ENCODE results near the gene PCYOX1L.
A peak's percentile ranks its signal among the peaks of the same experiment; 100 is the strongest.

Gene PCYOX1L

GRCh38 chr5:149337736-149338135, 20.1 kb upstream of the PCYOX1L start:
- DNase-seq (ENCODE audit: low read depth): no peak

GRCh38 chr5:149338364-149338763, 19.5 kb upstream of the PCYOX1L start:
- DNase-seq (ENCODE audit: low read depth): no peak

GRCh38 chr5:149340920-149341319, 16.9 kb upstream of the PCYOX1L start:
- DNase-seq (ENCODE audit: low read depth): no peak

GRCh38 chr5:149341876-149342275, 16.0 kb upstream of the PCYOX1L start:
- DNase-seq (ENCODE audit: low read depth): no peak

GRCh38 chr5:149344151-149344550, 13.7 kb upstream of the PCYOX1L start:
- DNase-seq (ENCODE audit: low read depth): no peak

- peak; percentile 73 for DNase-seq (ENCODE audit: low read depth)
Measured at GRCh38 chr5:149345147-149345891, 12.5 kb upstream of the PCYOX1L start, which contains the start of gene GRPEL2. GRPEL2 (plus strand) TSS chr5:149345499; CDS start chr5:149345540, 41 bp downstream.

- DNase-seq (ENCODE audit: low read depth): no peak
Measured at GRCh38 chr5:149345892-149346222, 12.0 kb upstream of the PCYOX1L start.

GRCh38 chr5:149348518-149348917, 9.3 kb upstream of the PCYOX1L start:
- no peak for DNase-seq (ENCODE audit: low read depth)

- DNase-seq (ENCODE audit: low read depth): no peak
Measured at GRCh38 chr5:149349382-149349781, 8.5 kb upstream of the PCYOX1L start.

GRCh38 chr5:149352169-149352568, 5.7 kb upstream of the PCYOX1L start:
- no peak for DNase-seq (ENCODE audit: low read depth)

- DNase-seq (ENCODE audit: low read depth): no peak
Measured at GRCh38 chr5:149353911-149354310, 3.9 kb upstream of the PCYOX1L start.

- no peak for DNase-seq (ENCODE audit: low read depth)
Measured at GRCh38 chr5:149355688-149356087, 2.2 kb upstream of the PCYOX1L start.

GRCh38 chr5:149356391-149356790, 1.5 kb upstream of the PCYOX1L start:
- DNase-seq (ENCODE audit: low read depth): no peak

GRCh38 chr5:149358294-149358651, 427 bp downstream of the PCYOX1L start:
- DNase-seq (ENCODE audit: low read depth): peak; percentile 20

GRCh38 chr5:149358868-149359495, 1.1 kb downstream of the PCYOX1L start:
- DNase-seq (ENCODE audit: low read depth): no peak

- no peak for DNase-seq (ENCODE audit: low read depth)
Measured at GRCh38 chr5:149360272-149360671, 2.4 kb downstream of the PCYOX1L start.

- DNase-seq (ENCODE audit: low read depth): no peak
Measured at GRCh38 chr5:149362541-149362940, 4.7 kb downstream of the PCYOX1L start.

GRCh38 chr5:149363358-149363757, 5.5 kb downstream of the PCYOX1L start:
- DNase-seq (ENCODE audit: low read depth): no peak

- DNase-seq (ENCODE audit: low read depth): no peak
Measured at GRCh38 chr5:149363936-149364335, 6.1 kb downstream of the PCYOX1L start.

- no peak for DNase-seq (ENCODE audit: low read depth)
Measured at GRCh38 chr5:149364719-149365118, 6.9 kb downstream of the PCYOX1L start.

- DNase-seq (ENCODE audit: low read depth): no peak
Measured at GRCh38 chr5:149365418-149365817, 7.6 kb downstream of the PCYOX1L start.

GRCh38 chr5:149366169-149366729, 8.4 kb downstream of the PCYOX1L start:
- no peak for DNase-seq (ENCODE audit: low read depth)

GRCh38 chr5:149367249-149367971, 9.6 kb downstream of the PCYOX1L start:
- DNase-seq (ENCODE audit: low read depth): no peak

Data from T-helper 22 cell (primary cell).